Suppressor macrophage (primary cell): Measurements from ENCODE around the gene PGA3.
"Not testable (repeated sequence)": the region's sequence is repeated elsewhere in the genome, so short reads cannot be mapped to it uniquely, and the experiment has no call there.

Experiments used
- DNase-seq, 4 experiments: peaks; one replicate each; pipeline ENCODE4 v3.0.0-alpha.2; 2020 to 2022
- total RNA-seq, 17 experiments: gene quantifications; one replicate each; lab custom pipeline; 2026; ENCODE audit warnings: mixed read lengths in 6 of 17, inconsistent platforms in 3 of 17; lab: John Stamatoyannopoulos, UW

Gene PGA3
- total RNA-seq, result 0 to 0.44 (median 0.07) reads per million in 17 experiments

DNA sequence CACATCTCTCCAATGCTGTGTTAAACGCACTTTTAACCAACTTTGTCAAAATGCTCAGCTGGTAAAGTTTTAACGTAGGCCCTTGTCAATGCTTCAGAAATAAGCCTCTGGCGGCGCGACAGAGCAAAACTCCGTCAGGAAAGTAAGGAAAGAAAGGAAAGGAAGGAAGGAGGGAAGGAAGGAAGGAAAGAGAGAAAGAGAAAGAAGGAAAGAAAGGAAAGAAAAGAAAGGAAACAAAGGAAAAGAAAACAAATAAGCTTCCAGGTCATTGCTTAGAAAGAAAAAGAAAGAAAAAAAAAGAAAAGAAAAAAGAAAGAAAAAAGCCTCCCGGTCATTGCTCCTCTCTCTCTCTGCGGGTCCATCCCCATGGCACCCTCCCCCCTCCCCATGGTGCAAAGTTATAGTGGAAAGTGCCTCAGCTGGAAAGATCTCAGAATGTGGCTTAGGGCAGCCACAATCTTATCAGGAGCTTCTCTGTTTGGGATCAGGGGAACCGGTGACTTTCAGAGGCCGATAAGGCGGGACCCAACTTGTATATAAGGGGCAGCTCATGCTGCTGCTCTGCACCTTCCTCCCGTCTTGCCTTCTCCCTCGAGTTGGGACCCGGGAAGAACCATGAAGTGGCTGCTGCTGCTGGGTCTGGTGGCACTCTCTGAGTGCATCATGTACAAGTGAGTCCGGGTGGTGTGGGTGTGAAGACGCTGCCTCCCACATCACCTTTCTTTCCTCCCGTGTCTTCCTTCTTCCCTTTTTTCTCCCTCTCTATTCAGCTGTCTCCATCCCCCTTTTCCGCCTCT, at the start of gene PGA3:
PGA3 (plus strand) TSS at position 566 of the 797 bp plus-strand sequence; CDS start at position 616, 50 bp downstream.
- DNase-seq, result not testable (repeated sequence)

DNA sequence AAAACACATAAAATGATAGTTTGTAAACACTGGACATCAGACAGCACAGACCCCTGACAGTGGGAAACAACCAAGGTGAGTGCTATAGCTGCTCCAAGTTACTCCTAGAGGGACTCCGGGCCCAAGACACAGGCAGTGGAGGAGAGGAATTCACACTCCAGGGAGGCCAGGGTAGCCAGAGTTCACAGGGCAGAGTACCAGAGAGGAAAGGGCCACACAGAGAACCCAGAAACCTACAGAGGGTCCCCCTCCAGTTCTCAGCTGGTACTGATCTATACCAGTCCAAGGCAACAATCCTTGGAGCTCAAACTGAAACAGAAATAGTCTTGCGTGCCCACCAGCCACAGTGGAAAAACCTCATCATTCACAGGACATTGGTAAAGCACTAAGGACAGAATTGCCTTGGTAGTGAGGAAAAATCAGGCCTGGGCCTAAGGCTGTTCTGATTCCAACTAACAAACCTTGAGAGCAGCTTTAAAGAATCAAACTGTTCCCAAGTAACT, 49.7 kb upstream of the PGA3 start:
- DNase-seq, result no peak

DNA sequence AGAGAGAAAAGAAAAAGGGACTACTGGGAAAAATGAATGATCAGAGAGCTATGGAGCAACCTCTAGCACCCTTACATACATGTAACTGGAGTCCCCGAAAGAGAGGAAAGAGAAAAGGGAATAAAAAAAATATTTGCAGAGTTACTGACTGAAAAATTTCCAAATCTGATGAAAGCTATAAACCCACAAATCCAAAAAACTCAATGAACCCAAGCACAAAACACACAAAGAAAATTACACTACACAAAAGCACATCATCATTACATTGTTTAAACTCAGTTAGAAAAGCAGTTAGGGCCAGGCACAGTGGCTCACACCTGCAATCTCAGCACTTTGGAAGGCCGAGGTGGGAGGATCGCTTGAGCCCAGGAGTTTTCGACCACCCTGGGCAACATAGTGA, 48.8 kb upstream of the PGA3 start:
- DNase-seq, result no peak

DNA sequence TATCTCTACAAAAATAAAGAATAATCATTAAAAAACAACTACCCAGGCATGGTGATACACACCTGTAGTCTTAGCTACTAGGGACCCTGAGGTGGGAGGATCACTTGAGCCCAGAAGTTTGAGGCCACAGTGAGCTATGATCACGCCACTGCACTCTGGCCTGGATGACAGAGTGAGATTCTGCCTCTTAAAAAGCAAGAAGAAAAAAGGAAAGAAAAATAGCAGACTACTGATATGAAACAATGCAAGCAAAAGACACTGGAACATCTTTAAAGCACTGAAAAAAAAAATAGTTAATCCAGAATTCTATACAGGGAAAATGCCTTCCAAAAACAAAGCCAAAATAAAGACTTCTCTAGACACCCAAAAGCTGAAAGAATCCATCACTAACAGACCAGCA, 48.0 kb upstream of the PGA3 start:
- no peak for DNase-seq

DNA sequence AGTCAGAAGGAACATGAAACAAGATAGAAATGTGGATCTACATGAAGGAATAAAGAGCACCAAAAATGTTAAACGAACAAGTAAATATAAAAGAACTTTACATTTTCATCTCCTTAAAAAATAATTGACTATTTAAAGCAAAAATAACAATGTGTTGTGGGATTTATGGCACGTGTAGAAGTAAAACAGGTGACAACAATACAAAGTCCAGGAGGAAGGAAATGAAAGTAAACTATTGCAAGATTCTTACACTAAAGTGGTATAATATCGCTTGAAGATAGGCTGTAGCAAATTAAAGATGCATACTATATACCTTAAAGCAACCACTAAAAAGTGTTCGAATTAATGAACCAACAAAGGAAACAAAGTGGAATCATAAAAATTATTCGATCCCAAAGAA, 47.6 kb upstream of the PGA3 start:
- DNase-seq, result no peak

DNA sequence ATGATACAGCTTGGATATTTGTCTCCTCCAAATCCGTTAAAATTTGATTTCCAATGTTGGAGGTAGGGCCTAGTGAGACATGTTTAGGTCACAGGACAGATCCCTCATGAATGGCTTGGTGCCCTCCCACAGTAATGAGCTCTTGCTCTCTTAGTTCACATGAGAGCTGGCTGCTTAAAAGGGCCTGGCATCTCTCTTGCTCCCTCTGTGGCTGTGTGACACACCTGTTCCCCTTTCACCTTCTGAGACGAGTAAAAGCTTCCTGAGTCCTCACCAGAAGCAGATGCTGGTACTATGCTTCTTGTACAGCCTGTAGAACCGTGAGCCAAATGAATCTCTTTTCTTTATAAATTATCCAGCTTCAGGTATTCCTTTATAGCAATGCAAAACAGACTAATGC, 45.6 kb upstream of the PGA3 start:
- DNase-seq, result peak in 2 of 4 experiments; percentile 23 to 30

DNA sequence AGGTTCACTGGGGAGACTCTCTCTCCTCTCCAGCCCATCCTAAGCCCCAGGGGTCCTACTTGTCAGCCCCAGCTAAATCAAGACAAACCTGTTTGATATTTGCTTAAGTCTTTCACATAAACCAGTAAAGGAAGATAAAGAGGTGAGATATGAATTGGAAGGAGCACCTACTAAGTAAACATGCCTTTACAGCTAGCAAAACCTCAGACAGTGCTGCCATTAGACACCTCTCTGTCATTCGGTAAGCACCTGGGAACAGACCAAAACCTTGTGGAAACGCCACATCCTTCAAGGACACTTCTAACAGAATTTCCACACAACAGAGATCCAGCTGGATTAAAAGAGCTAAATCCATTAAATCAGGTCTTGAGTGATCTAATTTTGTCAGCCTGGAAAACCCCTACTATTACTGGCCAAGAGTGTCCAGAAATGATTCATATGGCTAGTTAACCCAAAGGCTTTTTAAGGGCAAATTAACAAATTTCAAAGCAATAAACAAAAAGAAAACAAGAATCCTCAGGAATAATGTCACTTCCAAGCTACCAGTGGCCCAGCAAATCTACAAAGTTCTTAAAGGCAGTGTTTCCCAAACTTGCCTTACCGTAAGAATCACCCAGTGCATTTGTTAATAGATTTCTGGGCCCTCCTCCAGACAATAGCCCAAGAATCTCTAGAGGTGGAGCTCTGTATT, 44.5 kb upstream of the PGA3 start:
- DNase-seq, result peak in 3 of 4 experiments; percentile 19 to 70 (median 48)

DNA sequence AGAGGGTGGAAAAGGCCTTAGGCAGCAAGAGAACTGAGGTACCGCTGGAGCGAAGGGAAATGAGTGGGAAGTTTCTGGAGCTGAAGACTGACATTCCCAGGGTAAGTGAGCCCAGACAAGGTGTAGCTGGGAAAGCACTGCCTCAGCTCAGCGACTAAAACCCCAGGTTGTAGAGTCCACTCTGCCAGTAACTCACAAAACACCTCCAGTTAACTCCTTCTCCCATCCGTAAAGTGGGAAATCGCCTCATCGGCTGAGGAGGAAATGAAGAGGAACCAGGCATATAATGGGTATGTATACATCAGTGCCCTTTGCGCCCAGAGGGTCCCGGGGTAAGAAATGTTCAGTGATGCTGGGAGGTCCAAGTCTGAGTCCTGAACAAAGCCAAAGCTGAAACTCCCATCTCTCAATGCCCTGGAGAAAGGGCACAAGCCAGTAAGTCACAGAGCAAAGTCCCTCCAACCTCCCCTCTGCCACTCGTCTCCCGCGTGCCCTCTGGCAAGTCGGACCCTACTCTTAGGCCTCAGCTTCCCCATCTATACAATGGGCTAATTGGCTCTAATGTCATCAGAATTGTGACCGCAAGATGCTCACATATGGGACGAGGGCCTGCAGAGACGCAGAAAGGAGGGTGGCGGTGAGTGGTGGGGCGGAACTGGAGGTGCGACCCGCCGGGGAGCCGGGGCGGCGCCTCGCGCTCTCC, 42.7 kb upstream of the PGA3 start:
- peak in 1 of 4 experiments; percentile 31 for DNase-seq

DNA sequence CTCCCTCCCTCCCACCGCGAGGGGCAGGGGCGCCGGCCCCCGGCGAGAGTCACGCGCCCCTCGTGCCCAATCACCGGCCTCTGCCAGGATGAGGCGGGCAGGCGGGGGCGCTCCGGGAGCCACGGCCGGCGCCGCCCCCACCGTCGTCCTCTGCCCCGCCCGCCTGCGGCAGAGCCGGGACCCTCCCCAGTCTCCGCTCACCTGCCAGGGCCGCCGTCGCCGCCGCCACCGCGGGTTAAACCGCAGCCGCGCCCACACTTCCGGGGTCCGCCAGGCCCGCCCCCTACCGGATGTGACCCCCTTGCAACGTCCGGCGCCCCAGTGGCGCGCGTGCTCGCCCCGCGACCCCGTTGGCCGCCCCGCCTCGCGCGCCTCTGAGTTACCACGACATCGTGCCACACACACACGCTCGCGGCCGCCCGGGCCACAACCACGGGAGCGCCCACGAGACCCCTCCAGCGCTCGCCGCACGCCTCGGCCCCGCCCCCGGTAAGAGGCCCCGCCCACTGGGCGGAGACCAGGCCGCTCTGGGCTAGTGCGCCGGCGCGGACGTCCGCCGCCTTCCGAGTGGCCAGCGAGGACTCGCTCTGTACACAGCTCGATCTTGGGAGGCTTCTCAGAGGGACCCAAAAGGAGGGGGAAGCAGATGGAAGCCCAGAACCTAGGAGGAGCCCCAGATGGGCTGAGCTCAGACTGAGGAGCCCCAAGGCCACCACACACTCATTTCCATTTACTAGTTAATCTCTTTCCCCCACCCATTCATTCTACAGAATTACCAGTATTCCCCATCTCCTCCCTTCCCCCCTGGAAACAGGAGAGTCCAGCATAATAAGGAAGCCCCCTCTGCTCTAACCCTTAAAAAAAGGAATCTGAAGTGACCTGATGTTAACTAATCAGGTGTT, 41.9 kb upstream of the PGA3 start, which contains the start of gene VPS37C:
VPS37C (minus strand) TSS at position 237 of the 902 bp plus-strand sequence. CDS start 22,597 bp downstream, outside the sequence.
- peak; percentile 97 to 98 (median 98) for DNase-seq

DNA sequence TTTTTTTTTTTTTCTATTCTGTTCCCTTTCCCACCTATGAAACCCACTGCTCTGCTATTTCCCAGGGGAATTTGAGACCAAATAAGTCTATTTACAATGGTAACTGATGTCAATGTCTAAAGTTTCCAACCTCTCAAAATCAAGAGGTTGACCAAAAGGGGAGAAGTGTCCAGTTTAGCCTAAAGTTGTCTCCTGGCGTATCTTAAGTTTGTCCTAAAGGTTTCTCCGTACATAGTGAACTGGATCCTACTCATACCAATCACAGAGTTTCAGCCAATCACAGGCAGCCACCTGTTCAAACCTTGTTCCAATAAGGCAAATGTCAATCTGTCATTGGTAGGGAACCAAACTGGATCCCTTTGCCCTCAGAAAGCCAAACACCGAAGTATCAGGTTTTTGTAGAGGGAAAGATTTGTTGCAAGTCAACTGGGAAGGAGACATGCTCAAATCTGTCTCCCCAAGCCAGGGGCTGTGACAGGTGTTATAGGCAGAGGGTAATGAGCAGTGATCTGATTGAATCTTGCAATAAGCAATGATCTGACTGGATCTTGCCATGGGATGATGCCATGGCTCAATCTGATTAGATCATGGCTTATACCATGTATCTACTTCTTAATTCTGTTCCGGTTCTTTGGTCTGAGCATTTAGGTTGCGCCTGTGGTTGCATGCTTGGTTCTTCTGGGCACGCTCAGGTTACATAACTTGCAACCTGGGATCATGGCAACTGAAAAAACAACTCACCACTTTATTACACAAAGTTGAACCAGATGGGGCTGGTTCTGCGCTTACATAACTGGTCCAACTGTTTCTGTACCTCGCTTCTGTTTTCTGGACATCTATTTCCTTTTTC, 41.0 kb upstream of the PGA3 start:
- DNase-seq, result peak; percentile 62 to 80 (median 72)

DNA sequence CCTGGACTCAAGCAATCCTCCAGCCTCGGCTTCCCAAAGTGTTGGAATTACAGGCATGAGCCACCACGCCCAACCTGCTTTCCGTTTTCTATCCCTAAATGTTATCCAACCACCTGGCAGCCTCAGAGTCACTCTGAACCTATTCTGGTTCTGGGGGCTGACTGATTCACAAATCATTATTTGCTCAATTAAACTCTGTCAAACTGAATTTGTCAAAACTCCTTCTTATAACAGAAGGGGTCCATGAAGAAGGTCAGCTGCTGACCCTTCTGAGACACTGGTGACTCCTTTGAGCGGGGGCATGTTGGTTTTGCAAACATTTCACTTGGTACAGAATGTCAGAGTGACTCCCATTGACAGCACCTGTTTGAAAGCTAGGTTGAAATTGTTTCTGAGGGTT, 40.3 kb upstream of the PGA3 start:
- DNase-seq, result no peak

DNA sequence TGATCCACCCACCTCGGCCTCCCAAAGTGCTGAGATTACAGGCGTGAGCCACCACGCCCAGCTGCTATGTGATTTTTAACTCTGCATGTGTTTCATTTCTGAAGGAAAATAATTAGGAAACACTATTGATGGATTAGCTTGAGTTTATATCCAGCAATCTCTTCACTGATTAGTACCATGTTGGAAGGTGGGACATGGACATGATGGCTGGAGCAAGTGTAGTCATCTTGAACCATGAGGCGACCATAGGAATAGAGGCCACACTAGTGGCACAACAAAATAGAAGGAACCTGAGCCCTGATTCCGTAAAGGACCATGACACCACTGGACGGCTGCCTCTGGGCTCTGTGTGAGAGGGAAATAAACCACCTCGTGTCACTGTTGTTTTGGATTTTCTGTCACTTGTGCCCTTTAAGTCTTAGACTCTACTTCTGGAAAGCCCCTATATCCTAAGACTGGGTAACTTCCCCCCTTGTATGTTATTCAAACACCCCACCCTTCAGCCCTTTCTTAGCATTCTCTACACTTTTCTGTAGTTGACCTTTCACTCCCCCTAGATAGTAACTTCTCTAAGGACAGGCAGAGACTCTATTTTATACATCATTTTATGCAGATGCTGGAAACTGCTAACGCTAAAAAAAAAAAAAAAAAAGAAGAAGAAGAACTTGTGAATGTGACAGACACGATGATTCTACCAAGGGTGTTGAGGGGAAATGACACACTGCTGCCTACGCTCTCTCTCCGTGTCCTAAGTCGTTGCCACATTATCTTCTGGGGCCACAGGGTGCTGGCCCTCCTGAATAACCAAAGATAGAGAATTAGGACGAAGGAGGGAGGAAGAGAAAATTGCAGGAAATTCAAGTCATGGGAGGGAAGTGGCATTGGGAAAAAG, 39.4 kb upstream of the PGA3 start:
- DNase-seq, result peak; percentile 92 to 98 (median 94)

DNA sequence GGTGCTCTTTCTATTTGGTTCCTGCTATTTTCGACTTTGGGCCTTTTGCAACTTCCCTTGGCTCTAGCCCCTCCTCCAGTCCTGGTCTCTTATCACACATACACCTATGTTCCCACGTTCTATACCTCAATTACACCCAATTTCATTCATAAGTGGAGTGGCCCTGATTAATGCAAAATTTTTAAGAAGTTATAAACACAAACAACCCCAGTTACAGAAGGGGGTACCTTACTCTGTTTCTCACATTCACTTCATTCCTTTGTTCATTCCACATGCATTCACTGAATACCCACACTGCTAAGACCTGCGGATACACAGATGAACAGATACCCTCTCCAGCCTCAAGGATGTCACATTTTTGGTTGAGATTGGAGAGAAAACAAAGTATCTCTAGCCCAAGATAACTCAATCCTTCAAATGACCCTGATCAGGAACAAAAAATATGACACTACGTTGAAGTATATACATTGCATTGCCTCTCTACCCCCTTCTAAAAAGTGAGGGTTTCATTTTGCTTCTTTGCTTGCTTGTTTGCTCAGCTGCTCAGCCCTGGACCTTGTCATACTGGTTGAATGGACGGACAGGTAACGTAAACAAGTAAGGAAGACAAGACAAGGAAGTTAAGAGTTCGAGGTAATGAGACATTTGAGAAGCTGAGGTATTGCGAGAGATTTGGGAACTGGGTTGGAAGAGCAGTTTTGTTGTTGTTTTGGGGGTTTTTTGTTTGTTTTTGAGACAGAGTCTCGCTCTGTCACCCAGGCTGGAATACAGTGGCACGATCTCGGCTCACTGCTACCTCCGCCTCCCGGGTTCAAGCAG, 38.5 kb upstream of the PGA3 start:
- DNase-seq, result peak in 1 of 4 experiments; percentile 37

DNA sequence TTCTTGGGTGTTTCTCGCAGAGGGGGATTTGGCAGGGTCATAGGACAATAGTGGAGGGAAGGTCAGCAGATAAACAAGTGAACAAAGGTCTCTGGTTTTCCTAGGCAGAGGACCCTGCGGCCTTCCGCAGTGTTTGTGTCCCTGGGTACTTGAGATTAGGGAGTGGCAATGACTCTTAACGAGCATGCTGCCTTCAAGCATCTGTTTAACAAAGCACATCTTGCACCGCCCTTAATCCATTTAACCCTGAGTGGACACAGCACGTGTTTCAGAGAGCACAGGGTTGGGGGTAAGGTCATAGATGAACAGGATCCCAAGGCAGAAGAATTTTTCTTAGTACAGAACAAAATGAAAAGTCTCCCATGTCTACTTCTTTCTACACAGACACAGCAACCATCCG, 37.5 kb upstream of the PGA3 start:
- not testable (repeated sequence) for DNase-seq

DNA sequence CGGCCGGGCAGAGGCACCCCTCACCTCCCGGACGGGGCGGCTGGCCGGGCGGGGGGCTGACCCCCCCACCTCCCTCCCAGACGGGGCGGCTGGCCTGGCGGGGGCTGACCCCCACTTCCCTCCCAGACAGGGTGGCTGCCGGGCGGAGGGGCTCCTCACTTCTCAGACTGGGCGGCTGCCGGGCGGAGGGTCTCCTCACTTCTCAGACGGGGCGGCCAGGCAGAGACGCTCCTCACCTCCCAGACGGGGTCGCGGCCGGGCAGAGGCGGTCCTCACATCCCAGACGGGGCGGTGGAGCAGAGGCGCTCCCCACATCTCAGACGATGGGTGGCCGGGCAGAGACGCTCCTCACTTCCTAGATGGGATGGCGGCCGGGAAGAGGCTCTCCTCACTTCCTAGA, 37.0 kb upstream of the PGA3 start:
- DNase-seq, result not testable (repeated sequence)

DNA sequence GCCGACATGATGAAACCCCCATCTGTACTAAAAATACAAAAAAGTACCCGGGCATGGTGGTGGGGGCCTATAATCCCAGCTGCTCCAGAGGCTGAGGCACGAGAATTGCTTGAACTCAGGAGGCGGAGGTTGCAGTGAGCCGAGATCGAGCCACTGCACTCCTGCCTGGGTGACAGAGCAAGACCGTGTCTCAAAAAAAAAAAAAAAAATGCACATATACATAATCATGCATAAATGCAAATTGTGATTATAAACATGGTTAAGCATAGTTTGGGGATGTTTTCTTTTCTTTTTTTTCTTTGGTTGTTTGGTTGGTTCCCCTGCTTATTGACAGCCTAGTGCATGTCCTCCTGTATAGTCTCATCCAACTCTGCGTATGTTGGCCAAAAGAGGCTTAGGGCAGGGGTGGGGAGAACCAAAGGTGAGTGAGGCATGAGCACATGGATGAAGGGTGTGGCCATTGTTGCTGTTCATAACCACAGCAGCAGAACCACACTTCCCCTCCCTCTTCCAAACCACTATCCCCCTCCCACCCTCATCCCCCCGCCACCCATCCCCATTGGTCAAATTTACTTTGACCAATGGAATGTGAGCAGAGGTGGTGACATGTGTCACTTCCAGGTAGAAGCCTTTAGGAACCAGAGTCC, 35.1 kb upstream of the PGA3 start:
- DNase-seq, result no peak

DNA sequence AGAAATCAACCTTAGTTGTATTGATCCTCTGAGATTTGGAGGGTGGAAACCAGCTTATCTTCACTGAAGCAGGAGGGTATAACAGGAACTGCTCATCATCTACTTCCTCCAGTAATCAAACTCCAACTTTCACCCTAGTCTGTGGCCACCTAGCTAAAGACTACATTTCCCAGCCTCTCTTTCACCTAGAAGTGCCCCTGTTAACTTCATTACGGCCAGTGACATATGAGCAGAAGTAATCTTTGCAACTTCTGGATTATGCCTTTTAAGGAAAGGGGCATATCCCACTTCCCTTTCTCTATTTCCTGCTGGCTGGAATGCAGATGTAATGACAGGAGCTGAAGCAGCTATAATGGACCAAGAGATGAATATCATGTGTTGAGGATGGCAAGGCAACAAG, 34.5 kb upstream of the PGA3 start:
- DNase-seq, result peak in 3 of 4 experiments; percentile 26 to 60 (median 53)

DNA sequence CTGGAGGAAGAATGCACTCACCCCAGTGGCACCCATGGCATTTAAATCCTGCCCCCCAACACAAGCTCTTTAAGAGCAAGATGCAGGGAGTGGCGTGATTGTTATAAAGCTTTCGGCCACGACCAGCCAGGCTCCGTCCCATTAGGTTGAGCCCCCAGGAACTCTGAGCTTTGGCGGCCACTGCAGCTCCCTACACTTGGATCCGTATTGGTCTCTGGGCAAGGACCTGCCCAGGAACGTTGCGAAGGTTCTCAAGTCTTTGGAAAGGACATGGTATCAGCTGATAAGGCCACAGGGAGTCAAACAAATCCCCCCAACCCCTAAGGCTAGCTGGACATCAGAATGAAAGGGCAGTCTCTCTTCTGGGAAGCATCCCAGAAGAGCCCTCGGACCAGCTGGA, 32.7 kb upstream of the PGA3 start:
- no peak for DNase-seq
